ENCODE data around the gene MAGI3.
"Not testable (repeated sequence)": the region's sequence is repeated elsewhere in the genome, so short reads cannot be mapped to it uniquely, and the experiment has no call there.

Gene MAGI3

DNA sequence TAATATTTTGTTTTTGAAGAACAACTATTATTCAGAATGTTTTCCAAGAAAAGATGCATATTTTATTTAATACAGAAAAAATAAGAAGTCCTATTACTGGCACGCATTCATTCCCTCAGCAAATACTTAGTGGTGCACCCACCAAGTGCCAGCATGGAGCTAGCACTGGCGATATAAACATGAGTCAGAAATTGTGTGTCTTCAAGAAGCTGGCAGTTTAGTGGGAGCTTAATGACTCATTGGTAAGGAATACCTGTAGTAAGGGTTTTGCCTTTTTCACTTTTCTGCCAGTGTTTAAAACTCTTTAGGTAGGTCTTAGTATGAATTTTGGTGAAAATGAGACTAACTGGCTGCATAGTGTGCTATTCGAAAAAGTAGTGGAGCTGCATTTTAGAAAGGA is 6.3 kb downstream of the MAGI3 start:
- no peak overlapping the region for H3K4me3 ChIP-seq (ENCODE audit: low read depth, low read length)
- DNase-seq (ENCODE audit: low read depth), result peak; percentile 64
- TF ChIP-seq, protein P1, sequence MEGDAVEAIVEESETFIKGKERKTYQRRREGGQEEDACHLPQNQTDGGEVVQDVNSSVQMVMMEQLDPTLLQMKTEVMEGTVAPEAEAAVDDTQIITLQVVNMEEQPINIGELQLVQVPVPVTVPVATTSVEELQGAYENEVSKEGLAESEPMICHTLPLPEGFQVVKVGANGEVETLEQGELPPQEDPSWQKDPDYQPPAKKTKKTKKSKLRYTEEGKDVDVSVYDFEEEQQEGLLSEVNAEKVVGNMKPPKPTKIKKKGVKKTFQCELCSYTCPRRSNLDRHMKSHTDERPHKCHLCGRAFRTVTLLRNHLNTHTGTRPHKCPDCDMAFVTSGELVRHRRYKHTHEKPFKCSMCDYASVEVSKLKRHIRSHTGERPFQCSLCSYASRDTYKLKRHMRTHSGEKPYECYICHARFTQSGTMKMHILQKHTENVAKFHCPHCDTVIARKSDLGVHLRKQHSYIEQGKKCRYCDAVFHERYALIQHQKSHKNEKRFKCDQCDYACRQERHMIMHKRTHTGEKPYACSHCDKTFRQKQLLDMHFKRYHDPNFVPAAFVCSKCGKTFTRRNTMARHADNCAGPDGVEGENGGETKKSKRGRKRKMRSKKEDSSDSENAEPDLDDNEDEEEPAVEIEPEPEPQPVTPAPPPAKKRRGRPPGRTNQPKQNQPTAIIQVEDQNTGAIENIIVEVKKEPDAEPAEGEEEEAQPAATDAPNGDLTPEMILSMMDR (conservative IDR thresholded peaks at IDR 0.05; ENCODE audit: low read depth, low read length), result no peak

DNA sequence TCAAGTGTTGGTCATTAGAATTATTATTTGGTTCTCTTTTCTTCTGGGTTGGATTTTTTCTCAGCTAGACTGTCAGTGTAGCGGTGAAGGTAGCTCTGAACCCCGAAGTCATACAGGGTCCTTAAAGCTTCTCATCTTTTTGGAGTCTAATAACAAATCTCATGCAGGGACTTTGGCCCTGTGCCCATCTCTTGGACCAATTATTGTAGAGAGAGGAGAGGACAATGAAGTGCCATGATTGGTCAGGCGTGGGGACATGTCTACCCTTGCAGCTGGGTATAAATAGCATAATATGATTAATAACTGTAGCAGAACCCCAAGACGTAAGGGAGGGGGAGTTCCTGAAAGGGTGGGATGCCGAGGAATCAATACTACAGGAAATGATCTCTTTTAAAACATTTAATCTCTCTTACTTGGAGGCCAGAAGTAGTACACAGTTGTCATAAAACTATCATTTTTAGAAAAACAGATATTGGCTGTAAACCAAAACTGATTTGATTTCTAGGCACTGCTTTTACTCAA is 8.8 kb downstream of the MAGI3 start:
- no peak overlapping the region for H3K4me3 ChIP-seq (ENCODE audit: low read depth, low read length)
- TF ChIP-seq, protein P1 (conservative IDR thresholded peaks at IDR 0.05; ENCODE audit: low read depth, low read length), result no peak
- DNase-seq (ENCODE audit: low read depth), result no peak

DNA sequence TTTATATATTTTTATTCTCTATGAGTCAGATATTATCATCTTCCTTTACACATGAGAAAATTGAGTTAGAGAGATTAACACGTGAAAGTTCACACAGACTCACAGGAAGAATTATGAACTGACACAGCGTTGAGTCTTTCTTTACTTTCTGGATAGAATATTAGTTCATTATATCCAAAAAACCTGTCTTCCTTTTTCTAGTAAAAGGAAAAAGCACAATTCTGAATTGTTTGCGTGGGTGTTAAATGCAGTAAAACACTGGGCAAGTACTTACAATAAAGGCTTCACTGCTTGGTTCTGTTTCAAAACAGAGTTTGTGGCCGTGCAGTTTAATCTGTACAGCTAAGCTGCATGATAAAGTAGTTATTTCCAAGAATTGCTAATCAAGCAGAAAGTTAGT is 10.8 kb downstream of the MAGI3 start:
- DNase-seq (ENCODE audit: low read depth), result no peak
- TF ChIP-seq, protein P1 (conservative IDR thresholded peaks at IDR 0.05; ENCODE audit: low read depth, low read length), result no peak
- H3K4me3 ChIP-seq (ENCODE audit: low read depth, low read length), result no peak overlapping the region

DNA sequence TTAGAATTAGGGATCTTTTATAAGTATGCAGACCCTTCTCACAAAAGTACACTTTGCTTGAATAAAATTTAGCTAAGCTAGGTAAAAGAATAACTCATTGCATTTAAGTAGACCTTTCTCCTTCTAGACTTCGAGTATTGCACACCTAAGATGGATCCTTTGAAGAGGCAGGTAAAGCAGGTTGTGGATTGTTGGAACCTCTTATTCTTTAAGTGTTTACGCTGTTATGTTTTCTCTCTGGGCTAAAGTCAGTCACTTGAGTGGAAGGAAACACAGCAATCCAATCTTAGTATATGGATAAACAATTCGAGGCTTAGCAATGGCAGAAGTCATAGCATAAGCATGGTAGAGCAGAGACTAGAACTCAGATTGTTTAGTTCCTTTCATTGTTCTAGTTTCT is 11.4 kb downstream of the MAGI3 start:
- no peak overlapping the region for H3K4me3 ChIP-seq (ENCODE audit: low read depth, low read length)
- DNase-seq (ENCODE audit: low read depth), result no peak
- TF ChIP-seq, protein P1 (conservative IDR thresholded peaks at IDR 0.05; ENCODE audit: low read depth, low read length), result no peak

DNA sequence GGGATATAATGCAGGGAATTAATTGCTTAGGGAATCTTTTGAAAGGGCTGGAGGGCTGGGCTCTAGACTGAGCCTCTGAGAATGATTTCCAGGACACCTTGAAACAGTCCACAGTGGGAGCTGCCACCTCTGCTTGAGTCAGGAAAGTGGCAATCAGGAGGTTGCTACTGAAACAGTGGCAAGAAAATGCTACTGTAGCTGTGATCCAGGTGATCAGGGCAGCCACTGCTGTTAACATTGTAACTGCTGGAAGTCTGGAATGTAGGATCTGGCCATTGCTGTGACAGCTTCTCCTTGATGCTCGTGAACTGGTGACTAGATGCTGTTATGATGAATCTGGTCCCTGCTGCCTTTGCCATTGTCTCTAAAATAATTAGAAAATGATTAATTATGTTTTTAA is 12.8 kb downstream of the MAGI3 start:
- TF ChIP-seq, protein P1 (conservative IDR thresholded peaks at IDR 0.05; ENCODE audit: low read depth, low read length), result no peak
- H3K4me3 ChIP-seq (ENCODE audit: low read depth, low read length), result no peak overlapping the region
- no peak for DNase-seq (ENCODE audit: low read depth)

DNA sequence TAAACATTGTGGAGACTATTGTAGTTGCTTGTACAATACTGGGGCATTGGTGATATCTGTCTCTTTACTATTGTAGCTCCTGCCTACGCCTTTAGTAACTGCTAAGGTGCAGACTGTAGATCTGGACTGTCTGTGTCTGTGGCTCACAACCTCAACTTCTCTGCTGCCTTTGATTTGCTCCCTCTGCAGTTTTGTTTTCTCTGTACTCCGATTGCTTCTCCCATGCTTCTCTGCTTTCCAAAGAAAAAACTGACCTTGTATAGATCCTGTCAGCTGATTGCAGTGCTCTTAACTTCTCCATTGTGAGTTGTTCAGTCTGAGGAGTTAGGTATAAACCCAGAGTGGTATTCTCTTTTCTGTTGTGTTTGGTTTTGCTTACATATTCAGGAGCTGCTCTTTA is 15.3 kb downstream of the MAGI3 start:
- no peak overlapping the region for H3K4me3 ChIP-seq (ENCODE audit: low read depth, low read length)
- DNase-seq (ENCODE audit: low read depth), result peak; percentile 23
- TF ChIP-seq, protein P1 (conservative IDR thresholded peaks at IDR 0.05; ENCODE audit: low read depth, low read length), result no peak

DNA sequence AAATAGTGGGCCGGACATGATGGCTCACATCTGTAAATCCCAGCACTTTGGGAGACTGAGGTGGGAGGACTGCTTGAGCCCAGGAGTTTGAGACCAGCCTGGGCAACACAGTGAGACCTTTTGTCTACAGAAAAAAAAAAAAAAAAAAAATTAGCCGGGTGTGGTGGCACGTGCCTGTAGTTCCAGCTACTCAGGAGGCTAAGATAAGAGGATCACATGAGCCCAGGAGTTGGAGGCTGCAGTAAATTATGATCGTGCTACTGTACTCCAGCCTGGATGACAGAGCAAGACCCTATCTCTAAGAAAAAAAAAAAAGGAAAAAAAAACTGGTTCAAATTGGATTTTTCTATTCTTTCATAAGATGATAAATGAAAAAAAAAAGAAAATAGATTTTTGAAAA is 15.8 kb downstream of the MAGI3 start:
- not testable (repeated sequence) for DNase-seq (ENCODE audit: low read depth)

More for the DNA sequence above, 15.8 kb downstream of the MAGI3 start:
- H3K4me3 ChIP-seq (ENCODE audit: low read depth, low read length), result not testable (repeated sequence)
